Central memory CD4-positive, alpha-beta T cell (primary cell): ENCODE measurements around the gene KIAA0513.

Source experiments
- DNase-seq: peaks from one replicate; pipeline ENCODE4 v3.0.0; 2022
- total RNA-seq, 3 experiments: gene quantifications; one replicate each; lab custom pipeline; 2026; lab: John Stamatoyannopoulos, UW

KIAA0513 gene, protein sequence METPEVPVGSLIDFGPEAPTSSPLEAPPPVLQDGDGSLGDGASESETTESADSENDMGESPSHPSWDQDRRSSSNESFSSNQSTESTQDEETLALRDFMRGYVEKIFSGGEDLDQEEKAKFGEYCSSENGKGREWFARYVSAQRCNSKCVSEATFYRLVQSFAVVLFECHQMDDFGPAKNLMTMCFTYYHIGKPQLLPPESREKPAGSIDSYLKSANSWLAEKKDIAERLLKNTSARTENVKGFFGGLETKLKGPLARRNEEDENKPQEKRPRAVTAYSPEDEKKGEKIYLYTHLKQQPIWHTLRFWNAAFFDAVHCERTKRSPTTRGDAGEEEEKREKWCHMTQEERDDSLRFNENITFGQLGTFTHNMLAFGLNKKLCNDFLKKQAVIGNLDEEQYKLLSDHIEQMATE
- 26.4 to 114 (median 52.1) reads per million in 3 experiments for total RNA-seq

DNA sequence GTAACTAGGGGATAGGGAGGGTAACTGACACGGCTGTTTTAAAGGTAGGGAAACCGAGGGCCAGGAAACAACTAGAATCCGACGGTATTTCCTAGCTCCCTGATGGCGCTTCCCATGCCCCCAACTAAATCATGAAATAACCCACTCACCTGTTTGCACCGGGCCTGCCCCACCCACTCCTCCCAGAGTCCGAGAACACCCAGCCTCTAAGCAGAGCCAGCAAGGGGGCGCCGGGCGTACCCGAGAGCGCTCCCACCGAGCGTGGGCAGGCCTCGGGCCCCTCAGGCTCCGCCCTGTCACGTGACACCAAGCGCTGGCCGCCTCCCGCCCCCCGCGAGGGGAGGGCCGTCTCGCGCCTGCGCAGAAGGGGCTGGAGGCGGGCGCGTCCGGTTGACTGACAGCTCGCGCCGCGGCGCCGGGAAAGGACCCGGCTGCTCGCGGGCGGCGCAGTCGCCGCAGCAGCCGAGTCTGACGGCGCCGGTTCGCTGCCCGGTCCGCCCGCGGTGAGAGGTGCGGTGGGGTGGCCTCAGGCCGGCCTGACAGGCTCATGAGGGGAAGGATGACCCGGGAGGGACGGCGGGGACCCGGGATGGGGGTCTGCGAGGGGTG is at the start of gene KIAA0513:
Gene KIAA0513 (plus strand): TSS at position 447 of the 609 bp plus-strand sequence. CDS start 39,277 bp downstream, outside the sequence.
- peak; percentile 96 for DNase-seq

DNA sequence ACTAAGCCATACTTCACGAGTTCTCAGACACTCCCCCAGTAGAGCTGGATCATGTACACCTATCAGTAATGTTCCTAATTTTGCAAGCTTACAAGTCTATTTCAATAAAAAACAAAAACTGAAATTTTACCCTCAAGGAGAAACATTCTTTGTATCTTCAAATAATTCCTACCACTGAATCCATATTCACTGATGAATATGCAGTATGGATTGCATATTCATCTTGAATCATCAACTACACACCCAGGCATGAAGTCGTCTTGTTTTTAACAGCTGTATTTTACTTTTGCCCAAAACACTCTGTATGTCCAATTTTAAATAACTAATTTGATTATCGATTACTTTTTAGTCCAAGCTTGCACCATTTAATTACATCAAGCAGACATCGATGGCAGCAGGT is 48.1 kb upstream of the KIAA0513 start:
- DNase-seq: no peak

DNA sequence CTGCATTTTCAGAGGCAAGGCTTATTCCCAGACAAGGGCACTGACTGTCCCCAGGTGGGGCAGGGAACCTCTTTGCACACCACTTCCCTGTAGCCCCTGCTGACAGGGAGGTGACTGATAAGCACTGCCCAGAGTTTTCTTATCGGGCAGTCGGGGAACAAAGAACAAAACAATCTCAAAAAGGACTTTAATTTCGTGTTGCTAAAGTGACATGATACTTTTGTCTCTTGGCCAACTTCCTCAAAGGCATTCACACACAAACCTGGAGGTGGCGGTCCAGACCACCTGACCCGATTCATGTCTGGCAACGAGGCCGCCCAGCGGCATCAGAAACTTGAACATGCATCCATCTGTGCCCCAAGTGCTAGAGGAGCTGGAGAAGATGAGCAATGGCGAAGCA is 45.2 kb upstream of the KIAA0513 start:
- DNase-seq: no peak

DNA sequence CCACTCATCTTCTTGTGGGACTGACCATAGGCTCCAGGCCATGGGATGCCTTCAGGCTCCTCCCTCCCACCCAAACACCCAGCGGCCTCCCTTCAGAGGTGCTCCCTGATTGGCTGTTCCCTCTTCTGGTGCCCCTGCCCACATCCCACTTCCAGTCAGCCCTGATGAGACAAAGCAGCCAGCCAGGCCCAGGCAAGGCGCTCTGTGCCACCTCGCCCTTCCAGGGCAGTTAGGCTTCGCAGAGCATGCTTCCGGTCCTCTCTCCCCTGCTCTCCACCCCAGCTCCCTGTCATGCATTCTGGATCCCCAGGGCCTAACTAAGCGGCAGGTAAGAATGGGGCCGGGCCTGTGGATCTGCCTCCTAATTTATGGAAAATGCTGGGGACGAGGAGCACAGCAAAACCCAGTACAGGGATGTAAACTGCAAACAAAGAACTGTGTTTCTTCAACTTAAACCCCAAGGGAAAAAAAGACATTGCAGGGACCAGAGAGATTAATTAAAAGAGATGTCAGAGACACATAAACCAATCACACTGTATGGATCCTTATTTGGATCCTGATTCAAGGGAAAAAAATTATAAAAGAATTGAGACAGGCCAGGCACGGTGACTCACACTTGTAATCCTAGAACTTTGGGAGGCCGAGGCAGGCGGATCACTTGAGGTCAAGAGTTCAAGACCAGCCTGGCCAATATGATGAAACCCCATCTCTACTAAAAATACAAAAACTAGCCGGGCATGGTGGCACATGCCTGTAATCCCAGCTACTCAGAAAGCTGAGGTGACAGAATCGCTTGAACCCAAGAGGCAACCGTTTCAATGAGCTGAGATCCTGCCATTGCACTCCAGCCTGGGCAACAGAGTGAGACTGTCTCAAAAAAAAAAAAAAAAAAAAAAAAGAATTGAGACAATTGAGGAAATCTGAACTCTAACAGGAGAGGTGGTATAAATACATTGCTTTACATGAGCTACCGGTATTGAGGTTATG is 42.2 kb upstream of the KIAA0513 start:
- DNase-seq: no peak

DNA sequence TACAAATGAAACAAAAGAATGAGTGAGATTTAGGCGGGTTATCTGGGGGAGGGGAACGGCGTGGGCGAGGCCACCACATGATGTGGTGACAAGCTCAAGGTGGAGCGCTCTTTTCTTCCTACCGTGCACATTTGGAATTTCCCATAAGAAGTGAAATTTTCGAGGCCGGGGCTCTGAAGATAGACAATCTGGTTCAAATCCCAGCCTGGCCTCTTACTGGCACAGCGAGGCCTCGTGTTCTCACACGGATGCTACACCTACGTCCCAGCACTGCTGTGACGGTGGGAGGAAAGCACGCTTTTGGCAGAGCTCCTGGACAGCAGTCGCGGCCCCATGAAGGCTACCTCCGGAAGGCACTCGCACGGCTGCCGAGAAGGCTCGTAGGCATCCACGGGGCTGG is 41.5 kb upstream of the KIAA0513 start:
- DNase-seq: no peak

DNA sequence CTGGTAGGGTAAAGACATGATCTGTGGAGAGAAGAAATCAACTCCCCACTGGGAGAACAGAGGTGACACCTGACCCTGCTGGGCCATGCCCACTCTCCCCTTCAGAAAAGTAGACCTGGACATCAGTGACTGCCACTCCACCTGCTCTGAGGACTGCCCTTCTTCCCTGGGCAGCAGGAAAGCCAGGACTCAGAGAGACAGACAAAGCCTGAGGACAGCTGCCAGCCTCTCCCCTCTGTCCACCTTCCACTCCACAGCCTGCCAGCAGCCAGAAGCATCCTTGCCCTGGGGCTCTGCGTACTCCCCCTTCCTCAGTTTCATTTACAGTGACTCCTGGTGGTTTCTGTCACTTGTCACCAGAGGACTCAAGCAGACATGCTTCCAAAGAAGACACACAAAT is 40.7 kb upstream of the KIAA0513 start:
- no peak for DNase-seq

DNA sequence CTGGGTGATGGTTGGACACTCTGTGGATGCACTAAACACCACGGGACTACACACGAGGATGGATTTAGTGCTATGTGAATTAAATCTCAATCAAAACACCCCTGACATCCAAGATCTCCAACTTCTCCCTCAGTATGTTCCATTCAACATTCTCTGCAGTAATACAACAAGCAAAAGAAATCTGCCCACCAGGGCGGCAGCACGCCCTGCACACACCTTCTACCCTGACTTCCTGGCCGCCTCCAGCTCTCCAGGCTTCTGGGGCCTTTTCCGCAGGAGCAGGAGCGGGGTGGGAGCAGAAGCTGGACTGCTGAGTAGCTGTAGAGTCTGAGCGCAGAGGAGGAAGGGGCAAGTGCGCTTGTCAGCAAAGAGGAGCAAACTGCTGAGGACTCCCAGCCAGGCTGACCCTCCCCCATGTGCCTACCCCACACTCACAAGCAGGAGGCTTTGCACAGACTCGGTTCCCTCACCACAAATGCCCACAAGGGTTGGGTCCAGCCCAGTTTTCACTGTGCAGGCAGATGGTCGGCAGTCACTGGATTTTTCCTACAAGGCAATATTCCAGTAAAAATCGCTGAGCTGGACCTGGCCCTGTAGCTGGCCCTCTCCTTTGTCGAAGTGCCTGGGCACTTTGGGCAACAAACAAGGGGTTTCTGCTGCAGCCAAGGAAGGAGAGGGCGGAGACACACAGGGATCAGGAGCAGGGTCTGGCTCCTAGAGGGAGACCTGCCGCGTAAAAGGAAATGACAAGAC is 39.1 kb upstream of the KIAA0513 start:
- no peak for DNase-seq

DNA sequence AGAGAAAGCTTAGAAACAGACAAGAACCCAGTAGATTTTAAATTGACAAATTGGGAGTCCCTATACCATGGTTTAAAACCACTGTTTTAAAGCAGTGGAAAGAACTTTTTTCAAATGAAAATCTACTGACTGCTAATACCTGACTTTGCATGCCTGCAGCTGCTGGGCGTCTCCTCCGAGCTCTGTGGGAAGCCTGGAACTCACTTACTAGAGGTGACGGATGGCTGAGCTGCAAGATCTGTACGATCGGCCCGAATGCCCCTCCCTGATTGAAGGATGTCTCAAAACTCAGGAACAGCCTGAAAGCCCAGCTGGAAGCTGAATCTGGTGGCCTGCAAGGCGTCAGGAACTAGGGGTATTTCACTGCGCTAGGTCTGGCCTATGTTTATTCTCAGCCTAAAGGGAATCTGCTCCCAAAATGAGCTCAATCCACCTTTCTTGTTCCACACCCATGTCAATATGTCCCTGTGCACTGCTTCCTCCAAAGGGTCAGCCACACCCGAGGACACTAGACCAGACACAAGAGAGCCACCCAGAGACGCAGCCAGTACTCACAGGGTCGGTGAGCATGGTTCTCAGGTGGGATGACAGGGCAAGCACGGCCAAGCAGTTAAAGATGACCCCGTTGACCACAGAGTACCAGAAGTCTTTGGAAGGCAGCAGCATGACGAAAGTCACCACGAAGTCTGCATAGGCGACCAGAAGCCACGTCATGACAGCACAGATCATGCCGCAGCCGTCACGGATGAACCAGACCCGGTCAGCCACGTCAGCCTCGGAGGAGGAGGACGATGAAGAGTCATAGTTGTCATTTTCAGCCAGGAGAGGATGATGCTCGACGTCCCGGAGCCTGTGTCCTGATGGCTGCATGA is 37.6 kb upstream of the KIAA0513 start:
- no peak for DNase-seq

DNA sequence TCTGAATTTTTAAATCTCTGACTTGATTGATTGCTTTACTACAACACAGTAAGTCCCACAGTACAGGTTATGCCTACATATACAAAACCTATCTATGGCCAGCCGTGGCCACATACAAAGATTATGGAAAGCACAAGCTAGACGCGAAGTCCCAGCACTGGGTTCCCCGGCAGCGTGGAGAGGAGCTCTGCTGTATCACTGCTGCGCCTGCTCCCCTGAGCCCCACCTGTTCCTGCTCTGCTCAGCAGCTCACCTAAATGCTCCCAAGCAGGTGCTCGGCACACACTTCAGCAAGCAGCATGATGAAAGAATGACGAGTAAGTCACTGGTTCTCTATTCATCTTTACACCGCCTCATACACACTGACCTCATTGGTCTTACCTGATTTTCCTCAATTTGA is 36.8 kb upstream of the KIAA0513 start:
- no peak for DNase-seq

DNA sequence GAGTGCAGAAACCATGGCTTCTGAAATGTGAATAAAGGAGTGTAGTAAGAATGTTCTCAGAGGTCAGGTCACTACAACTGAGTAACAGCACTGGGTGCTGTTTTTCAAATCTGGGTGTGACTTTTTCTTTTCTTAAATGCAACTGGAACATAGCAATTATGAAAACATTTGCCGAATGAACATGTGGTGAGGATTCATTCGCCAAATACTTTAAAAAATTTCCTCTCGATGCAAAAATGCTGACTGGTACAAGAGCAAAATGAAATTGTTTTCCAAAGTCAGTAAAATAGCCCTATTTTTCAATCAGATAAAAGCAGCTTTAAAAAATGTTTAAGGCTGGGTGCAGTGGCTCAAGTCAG is 34.9 kb upstream of the KIAA0513 start:
- DNase-seq: no peak

DNA sequence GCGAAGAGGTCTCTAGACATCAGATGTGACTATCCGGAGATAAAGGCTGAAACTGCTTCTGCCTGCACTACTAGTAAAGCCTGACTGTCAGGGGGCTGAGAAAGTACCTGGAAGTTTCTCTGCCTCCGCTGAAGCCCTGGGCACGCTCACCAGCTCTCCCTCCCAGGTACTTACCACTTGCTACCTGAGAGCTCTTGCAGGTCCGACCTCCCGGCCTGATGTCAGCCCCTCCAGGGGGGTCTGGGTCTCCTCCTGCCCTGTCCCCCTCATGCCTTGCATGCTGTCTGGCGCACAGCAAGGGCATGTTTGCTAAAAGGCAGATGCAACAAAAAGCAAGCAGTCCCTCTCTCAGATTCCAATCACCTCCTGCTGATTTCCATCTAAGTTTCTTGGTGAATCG is 33.7 kb upstream of the KIAA0513 start:
- DNase-seq: no peak

DNA sequence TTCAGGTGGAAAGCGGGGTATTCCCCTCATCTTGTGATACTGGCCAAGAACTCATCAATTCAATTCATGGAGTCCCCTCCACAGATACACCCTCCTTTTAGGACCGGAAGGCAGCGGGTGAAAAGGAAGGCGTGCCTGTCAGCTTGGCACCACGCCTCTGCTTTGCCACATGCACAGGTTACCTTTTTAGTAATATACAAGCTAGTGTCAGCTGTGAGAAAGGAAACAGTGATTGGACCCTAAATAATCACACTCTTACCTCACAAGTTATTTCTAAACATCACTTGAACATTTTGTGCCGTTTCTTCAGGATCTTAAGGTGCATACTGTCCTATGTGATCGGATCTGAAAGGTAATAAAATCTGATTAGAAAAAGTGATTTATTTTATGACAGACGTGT is 31.9 kb upstream of the KIAA0513 start:
- peak; percentile 28 for DNase-seq

DNA sequence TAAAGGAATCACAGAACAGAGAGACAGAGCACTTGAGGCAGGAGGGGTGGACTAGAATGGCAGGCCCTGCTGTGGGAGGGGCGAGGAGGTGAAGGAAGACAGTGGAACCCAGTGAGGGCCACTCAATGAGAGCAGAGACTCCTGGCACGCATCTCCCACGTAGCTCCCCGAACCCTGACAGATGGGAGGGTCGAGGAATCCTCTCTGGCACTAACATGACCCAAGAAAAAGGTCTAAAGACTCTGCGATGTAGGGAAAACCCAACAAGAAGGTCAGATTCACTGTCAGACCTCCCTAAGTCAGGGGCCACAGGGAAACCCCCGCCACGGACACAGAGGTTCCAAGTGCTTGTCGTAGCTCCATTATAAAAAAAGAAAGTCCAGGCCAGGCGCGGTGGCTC is 31.2 kb upstream of the KIAA0513 start:
- no peak for DNase-seq

DNA sequence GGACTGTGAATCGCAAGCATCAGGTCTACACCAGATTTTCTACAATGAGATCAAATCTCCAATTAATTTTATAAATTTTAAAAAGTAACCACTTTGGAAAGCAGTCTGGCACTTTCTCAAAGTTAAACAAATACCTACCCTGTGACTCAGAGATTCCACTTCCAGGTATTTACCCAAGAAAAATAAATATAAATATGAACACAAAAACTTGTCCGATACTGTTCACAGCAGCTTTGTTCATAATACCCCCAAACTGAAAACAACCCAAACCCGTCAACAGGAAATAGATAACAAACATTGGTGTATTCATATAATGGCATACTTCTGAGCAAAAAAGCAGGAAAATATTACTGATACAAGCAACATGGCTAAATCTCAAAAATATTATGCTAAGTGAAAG is 28.4 kb upstream of the KIAA0513 start:
- DNase-seq: no peak

DNA sequence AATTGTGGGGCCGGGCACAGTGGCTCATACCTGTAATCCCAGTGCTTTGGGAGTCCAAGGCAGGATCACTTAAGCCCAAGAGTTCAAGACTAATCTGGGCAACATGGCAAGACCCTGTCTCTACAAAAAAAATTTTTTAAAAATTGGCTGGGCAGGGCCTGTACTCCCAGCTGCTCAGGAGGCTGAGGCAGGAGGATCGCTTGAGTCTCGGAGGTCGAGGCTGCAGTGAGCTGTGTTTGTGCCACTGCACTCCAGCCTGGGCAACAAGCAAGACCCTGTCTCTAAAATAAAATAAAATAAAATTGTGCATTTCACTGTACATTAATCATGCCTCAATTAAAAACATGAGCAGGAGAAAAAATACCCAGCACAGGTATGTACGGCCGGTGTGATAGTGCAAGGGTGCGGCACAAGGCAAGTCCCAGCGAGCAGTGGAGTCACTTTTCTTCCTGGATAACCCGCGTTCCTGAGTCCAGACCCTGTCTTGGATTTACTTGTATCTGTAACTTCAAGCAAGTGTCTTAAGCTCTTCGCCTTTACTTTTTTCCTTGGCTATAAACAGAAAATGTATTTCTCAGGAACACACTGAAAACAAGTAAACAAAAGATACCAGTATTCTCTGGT is 27.6 kb upstream of the KIAA0513 start:
- no peak for DNase-seq

DNA sequence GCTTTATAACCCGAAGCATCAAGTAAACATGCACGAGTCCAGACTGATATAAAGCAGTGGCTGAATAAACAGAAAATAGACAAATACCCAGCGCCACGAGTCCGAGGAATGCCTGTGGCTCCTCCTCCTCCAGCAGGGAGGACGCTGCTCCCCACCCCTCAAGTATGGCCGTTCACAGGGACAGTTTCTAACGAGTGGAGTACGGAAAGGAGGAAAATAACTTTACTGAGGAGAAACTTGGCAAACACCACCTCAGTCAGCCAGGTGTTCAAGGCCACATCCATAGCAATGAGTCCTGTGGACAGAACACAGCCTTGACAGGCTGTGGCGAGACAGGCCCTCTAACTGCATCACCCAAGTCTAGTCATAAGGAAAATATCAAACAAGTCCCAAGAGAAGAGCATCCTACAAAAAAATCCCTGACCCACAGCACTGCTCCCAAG is 25.5 kb upstream of the KIAA0513 start:
- DNase-seq: no peak

DNA sequence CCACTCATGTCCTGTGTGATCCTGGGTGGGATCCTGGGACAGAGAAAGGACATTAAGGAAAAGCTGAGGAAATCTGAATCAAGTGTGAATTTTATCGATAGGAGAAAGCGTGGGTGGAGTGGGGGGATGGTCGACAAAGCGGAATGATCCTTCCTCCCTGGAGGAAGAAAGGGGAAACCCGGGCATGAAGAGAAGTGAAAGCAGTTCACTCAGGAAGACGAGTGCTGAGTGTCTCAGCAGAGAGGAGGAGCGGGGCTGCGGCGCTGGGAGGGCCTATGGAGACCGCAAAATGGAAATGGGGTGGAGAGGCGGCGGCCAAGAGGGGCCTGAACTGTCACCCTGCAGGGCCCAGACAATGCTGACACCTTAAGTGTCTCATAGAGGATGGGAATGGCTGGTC is 25.0 kb upstream of the KIAA0513 start:
- DNase-seq: no peak

DNA sequence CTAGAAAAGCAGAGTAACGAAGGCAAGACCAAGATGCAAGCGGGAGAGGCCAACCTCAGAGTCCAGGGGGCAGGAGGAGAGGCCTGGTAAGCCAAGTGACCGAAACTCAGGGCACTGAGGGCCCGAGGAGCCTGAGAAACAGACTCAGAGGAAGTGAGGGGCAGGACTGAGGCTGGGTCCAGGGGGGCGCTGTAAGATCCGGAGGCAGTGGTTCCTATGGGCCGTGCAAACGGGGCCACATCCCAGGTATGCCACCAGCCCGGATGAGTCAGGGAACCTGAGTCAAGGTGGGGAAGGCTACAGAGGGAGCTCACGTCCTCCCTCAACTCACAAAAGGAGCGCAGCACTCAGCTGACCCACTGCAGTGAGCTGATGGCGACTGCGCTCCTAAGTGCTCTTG is 24.5 kb upstream of the KIAA0513 start:
- no peak for DNase-seq

DNA sequence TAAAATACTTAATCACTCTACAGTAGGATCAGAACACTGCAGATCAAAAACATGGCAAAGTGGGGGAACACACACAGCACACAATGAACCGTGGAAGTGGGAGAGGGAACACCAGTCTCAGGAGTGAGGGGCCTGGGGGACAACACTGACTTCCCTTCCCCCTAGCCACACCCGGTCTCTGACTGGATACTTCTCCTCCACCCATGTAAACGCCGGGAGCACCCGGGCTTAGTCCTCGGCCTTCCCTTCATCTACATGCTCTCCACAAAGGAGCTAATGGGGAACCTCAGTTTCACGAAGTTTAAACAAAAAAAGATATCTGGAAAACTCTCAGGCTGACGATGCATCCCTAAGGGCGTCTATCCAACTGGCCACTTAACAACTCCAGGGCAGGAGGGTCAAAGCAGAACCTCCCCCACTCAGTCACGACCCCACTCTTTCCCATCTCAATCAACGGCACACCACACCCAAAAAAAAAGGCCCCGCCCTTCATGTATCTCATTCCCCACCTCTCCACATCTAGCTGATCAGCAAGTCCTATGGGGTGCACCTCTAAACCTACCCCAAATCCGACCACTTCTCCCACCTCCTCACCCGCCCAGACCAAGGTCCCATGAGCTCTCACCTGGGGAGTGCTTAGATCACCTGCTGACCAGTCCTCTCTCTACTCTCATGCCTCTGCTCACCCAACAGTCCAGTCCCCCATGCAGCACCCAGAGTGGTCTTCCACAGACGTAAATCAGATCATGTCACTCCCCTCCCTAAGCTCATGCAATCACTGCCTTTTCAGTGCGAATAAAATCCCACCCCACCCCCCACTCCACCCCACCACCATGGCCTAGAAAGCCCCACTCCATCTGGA is 23.6 kb upstream of the KIAA0513 start:
- DNase-seq: no peak
